Endothelial cell of umbilical vein (primary cell): ENCODE data around the gene CD46. TPM values are rescaled to one million over a fixed set of nuclear protein-coding genes. Genes with fewer than 3 reads are reported as not detected.

Experiments used
- BruUV-seq: library from RNA; stranded (reverse); fragments of 400-500 nt; replicated peaks from 2 replicates; lab custom pipeline; 2021; lab: Mats Ljungman, UMichigan
- CTCF ChIA-PET: fragments of 300-600, 350-600 bp; sonication (Branson Sonifier 250); formaldehyde crosslinking; loops from one replicate; lab custom pipeline; 2021; ENCODE audit warnings: antibody characterized with exemption, inconsistent platforms; lab: Charles Lee
- POLR2A ChIA-PET: fragments of 300-600, 350-600 bp; sonication (Branson Sonifier 250); formaldehyde crosslinking; loops from one replicate; lab custom pipeline; 2021; ENCODE audit warnings: antibody characterized with exemption, inconsistent platforms; lab: Charles Lee
- DNase-seq: peaks from one replicate; pipeline ENCODE4 v3.0.0-alpha.2; 2011; ENCODE audit warnings: low read depth, low spot score
- FAIRE-seq: peaks from 2 replicates; lab custom pipeline; 2011; peaks lifted over from hg19 to GRCh38; lab: Jason Lieb, UNC
- H2AFZ ChIP-seq: 2 replicates; pipeline ENCODE4 v1.6.0; 2012; ENCODE audit warnings: low read depth, low read length, control low read depth, inconsistent platforms
- H3K27ac ChIP-seq: 2 replicates; pipeline ENCODE4 v1.5.1; 2011; ENCODE audit warnings: low read depth, mild to moderate bottlenecking, control low read depth, low read length, moderate library complexity; ENCODE audit not compliant: insufficient read depth
- H3K27me3 ChIP-seq, 2 experiments: 2 replicates each; pipeline versions ENCODE4 v1.6.0 to v1.6.1; 2011; ENCODE audit warnings: low read length in 2 of 2, mixed read lengths in 1 of 2; ENCODE audit not compliant: control insufficient read depth in 2 of 2, insufficient read depth in 2 of 2
- H3K36me3 ChIP-seq, 2 experiments: 2 replicates in 1 of 2; 3 replicates in 1 of 2; pipeline ENCODE4 v1.5.1; 2011; ENCODE audit warnings: low read length in 2 of 2, mild to moderate bottlenecking in 1 of 2, moderate library complexity in 1 of 2; ENCODE audit not compliant: control insufficient read depth in 2 of 2, insufficient read depth in 2 of 2; ENCODE audit errors: extremely low read depth in 1 of 2
- H3K4me1 ChIP-seq: 3 replicates; pipeline ENCODE4 v1.5.1; 2011; ENCODE audit warnings: mild to moderate bottlenecking, low read length; ENCODE audit not compliant: control insufficient read depth, insufficient read depth; ENCODE audit errors: extremely low read depth
- H3K4me2 ChIP-seq: 2 replicates; pipeline ENCODE4 v1.6.1; 2011; ENCODE audit warnings: low read length, control low read depth, mixed read lengths; ENCODE audit not compliant: insufficient read depth
- H3K4me3 ChIP-seq, 3 experiments: fragments of 200-600 bp in 1 of 3; sonication (generic), shearing (Covaris generic) in 1 of 3; replicated peaks in 1 of 3; 2 replicates each; pipeline ENCODE4 v1.5.1; 2011 to 2016; ENCODE audit warnings: control low read depth in 3 of 3, low read length in 3 of 3, mild to moderate bottlenecking in 2 of 3, inconsistent platforms in 1 of 3, low read depth in 1 of 3, moderate library complexity in 1 of 3; ENCODE audit not compliant: insufficient read depth in 1 of 3
- H3K79me2 ChIP-seq: 2 replicates; pipeline ENCODE4 v1.6.0; 2012; ENCODE audit warnings: low read length, inconsistent platforms; ENCODE audit not compliant: control insufficient read depth, insufficient read depth
- H3K9ac ChIP-seq: replicated peaks from 2 replicates; pipeline ENCODE3; 2011; ENCODE audit warnings: low read length, control low read depth; ENCODE audit not compliant: insufficient read depth; ENCODE audit errors: extremely low read depth
- H3K9me1 ChIP-seq: replicated peaks from 3 replicates; pipeline ENCODE4 v1.6.0; 2011; ENCODE audit warnings: mild to moderate bottlenecking, low read length; ENCODE audit not compliant: control insufficient read depth, insufficient read depth; ENCODE audit errors: extremely low read depth
- H3K9me3 ChIP-seq: replicated peaks from 2 replicates; pipeline ENCODE4 v1.5.1; 2012; ENCODE audit warnings: low read length, inconsistent platforms; ENCODE audit not compliant: control insufficient read depth, insufficient read depth
- H4K20me1 ChIP-seq: replicated peaks from 2 replicates; pipeline ENCODE3; 2011; ENCODE audit warnings: mild to moderate bottlenecking, low read length; ENCODE audit not compliant: control insufficient read depth, insufficient read depth; ENCODE audit errors: extremely low read depth
- EZH2 ChIP-seq: IDR thresholded peaks from 2 replicates; pipeline ENCODE4 v1.6.1; 2012; ENCODE audit warnings: borderline replicate concordance, low read depth, mild to moderate bottlenecking, moderate library complexity, low read length, inconsistent platforms; ENCODE audit not compliant: severe bottlenecking
- FOS ChIP-seq: IDR thresholded peaks from 2 replicates; pipeline ENCODE4 v1.6.1; 2011; ENCODE audit warnings: mild to moderate bottlenecking, low read length, moderate library complexity, borderline replicate concordance; ENCODE audit not compliant: insufficient read depth
- GATA2 ChIP-seq: IDR thresholded peaks from 2 replicates; pipeline ENCODE4 v1.7.0; 2011; ENCODE audit warnings: low read depth, mild to moderate bottlenecking, moderate library complexity, mixed read lengths, low read length; ENCODE audit not compliant: insufficient read length, insufficient read depth
- JUN ChIP-seq: IDR thresholded peaks from 2 replicates; pipeline ENCODE4 v1.6.1; 2011; ENCODE audit warnings: borderline replicate concordance, low read depth; ENCODE audit not compliant: insufficient read length, insufficient read depth
- MYC ChIP-seq: IDR thresholded peaks from one replicate; pipeline ENCODE4 v1.6.1; 2011; ENCODE audit warnings: mild to moderate bottlenecking, low read depth, low read length
- POLR2A ChIP-seq: IDR thresholded peaks from 2 replicates; pipeline ENCODE4 v1.6.1; 2012; ENCODE audit warnings: low read depth, mild to moderate bottlenecking, control low read depth, low read length
- POLR2AphosphoS5 ChIP-seq: IDR thresholded peaks from 2 replicates; pipeline ENCODE4 v1.6.1; 2012; ENCODE audit warnings: low read depth, mild to moderate bottlenecking, control low read depth, low read length, moderate library complexity; ENCODE audit not compliant: insufficient read depth
- dilution Hi-C: fragments of 300-500 bp; cut with MboI; formaldehyde crosslinking; loops from one replicate; pipeline ENCODE4 v1.15.0; 2019; ENCODE audit warnings: low sequenced_read_pairs; ENCODE audit not compliant: extremely low pct_ligation_motif_present
- intact Hi-C: fragments of 100-400 bp; cut with micrococcal nuclease; formaldehyde crosslinking; loops from one replicate; pipeline ENCODE4 v1.10.0; 2022
- polyA plus RNA-seq, 4 experiments: library from polyadenylated mRNA; depleted of rRNA in 3 of 4; stranded (reverse) in 3 of 4; unstranded in 1 of 4; fragments of >200 nt; gene quantifications; 2 replicates each; pipeline versions ENCODE4 v1.2.1 to v1.2.3, GENCODE V29; 2011 to 2012; ENCODE audit warnings: missing spikeins in 1 of 4
- total RNA-seq: library from RNA; stranded (reverse); gene quantifications from 2 replicates; pipeline ENCODE4 v1.2.3, GENCODE V29; 2021
- TF ChIP-seq, protein P1 (sequence below), 2 donors: IDR thresholded peaks; 1 replicate in 1 of 2; 2 replicates in 1 of 2; pipeline ENCODE4 v1.5.1; 2011; ENCODE audit warnings: low read length in 2 of 2, mild to moderate bottlenecking in 2 of 2, moderate library complexity in 2 of 2, control low read depth in 1 of 2, inconsistent platforms in 1 of 2, low read depth in 1 of 2; ENCODE audit not compliant: insufficient read depth in 1 of 2; ENCODE audit errors: extremely low read depth in 1 of 2
- TF ChIP-seq, protein P2 (sequence below): IDR thresholded peaks from 2 replicates; pipeline ENCODE4 v1.6.1; 2011; ENCODE audit not compliant: insufficient read depth, insufficient read length

Gene CD46
- total and polyA plus RNA-seq, 2 donors (not counting 3 experiments of a cell fraction or from before 2014, with no cell fraction given), result 134 to 256 TPM

DNA sequence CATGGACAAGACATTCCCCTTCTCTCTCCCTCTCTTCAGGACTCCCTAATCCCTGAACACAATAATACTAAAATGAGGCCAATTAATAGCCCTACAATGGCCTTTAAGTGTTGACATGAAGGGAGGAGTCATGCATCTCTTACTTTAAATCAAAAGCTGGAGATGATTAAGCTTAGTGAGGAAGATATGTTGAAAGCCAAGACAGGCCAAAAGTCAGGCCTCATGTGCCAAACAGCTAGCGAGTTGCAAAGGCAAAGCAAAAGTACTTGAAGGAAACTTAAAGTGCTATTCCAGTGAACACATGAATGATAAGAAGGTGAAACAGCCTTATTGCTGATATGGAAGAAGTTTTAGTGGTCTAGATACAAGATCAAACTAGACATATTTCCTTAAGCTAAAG, 49.5 kb upstream of the CD46 start:
- no peak for TF ChIP-seq FOS
- TF ChIP-seq, protein P1, sequence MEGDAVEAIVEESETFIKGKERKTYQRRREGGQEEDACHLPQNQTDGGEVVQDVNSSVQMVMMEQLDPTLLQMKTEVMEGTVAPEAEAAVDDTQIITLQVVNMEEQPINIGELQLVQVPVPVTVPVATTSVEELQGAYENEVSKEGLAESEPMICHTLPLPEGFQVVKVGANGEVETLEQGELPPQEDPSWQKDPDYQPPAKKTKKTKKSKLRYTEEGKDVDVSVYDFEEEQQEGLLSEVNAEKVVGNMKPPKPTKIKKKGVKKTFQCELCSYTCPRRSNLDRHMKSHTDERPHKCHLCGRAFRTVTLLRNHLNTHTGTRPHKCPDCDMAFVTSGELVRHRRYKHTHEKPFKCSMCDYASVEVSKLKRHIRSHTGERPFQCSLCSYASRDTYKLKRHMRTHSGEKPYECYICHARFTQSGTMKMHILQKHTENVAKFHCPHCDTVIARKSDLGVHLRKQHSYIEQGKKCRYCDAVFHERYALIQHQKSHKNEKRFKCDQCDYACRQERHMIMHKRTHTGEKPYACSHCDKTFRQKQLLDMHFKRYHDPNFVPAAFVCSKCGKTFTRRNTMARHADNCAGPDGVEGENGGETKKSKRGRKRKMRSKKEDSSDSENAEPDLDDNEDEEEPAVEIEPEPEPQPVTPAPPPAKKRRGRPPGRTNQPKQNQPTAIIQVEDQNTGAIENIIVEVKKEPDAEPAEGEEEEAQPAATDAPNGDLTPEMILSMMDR (IDR thresholded peaks at IDR 0.05; ENCODE audit: extremely low read depth in 1 of 2, insufficient read depth in 1 of 2, low read depth in 1 of 2, low read length in 2 of 2), result no peak

DNA sequence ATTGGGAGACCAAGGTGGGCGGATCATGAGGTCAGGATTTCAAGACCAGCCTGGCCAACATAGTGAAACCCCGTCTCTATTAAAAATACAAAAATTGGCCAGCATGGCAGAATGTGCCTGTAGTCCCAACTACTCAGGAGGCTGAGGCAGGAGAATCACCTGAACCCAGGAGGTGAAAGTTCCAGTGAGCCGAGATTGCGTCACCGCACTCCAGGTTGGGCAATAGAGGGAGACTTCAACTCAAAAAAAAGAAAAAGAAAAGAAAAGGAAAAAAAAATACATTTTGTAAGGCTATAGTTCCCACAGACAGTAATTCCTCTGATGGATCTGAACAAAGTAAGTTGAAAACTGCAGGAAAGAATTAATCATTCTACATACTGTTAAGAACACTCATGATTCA, 48.1 kb upstream of the CD46 start:
- H3K36me3 ChIP-seq, result no peaks in the 10 kb centered on the region
- H3K4me3 ChIP-seq, result no peak overlapping the region
- no peak for FAIRE-seq
- no peaks in the 10 kb centered on the region for H4K20me1 ChIP-seq
- DNase-seq, result no peak
- TF ChIP-seq FOS, result no peak
- no peak for TF ChIP-seq EZH2
- no peak for TF ChIP-seq POLR2A
- TF ChIP-seq POLR2AphosphoS5, result no peak
- TF ChIP-seq GATA2, result no peak
- TF ChIP-seq, protein P1 (IDR thresholded peaks at IDR 0.05; ENCODE audit: extremely low read depth in 1 of 2, insufficient read depth in 1 of 2, low read depth in 1 of 2, low read length in 2 of 2), result no peak
- TF ChIP-seq, protein P2, sequence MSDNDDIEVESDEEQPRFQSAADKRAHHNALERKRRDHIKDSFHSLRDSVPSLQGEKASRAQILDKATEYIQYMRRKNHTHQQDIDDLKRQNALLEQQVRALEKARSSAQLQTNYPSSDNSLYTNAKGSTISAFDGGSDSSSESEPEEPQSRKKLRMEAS, result no peak
- TF ChIP-seq MYC, result no peak
- TF ChIP-seq JUN, result no peak
- intact Hi-C loops (no loop called here), dilution Hi-C loops (no loop called here)
- ChIA-PET POLR2A (no interaction called here), CTCF (no interaction called here)
- H3K9ac ChIP-seq, result no peak overlapping the region
- BruUV-seq, result no TSS peak
- no peaks in the 10 kb centered on the region for H3K9me1 ChIP-seq
- no peaks in the 10 kb centered on the region for H3K27me3 ChIP-seq
- H3K4me1 ChIP-seq, result no peaks in the 10 kb centered on the region
- no peaks in the 10 kb centered on the region for H3K9me3 ChIP-seq
- no peak overlapping the region for H2AFZ ChIP-seq
- H3K79me2 ChIP-seq, result no peaks in the 10 kb centered on the region
- H3K4me2 ChIP-seq, result no peak overlapping the region
- H3K27ac ChIP-seq, result no peak overlapping the region

More for the DNA sequence above, 49.5 kb upstream of the CD46 start:
- intact Hi-C loops, result no loop called here
- Histone ChIP-seq H3K79me2 (no peaks in the 10 kb centered on the region), H3K9me3 (no peaks in the 10 kb centered on the region), H3K4me2 (no peak overlapping the region), H3K4me3 (no peak overlapping the region), H3K27me3 (no peaks in the 10 kb centered on the region), H3K36me3 (no peaks in the 10 kb centered on the region), H3K9ac (no peak overlapping the region), H2AFZ (no peak overlapping the region), H3K4me1 (no peaks in the 10 kb centered on the region), H4K20me1 (no peaks in the 10 kb centered on the region), H3K27ac (no peak overlapping the region), H3K9me1 (no peaks in the 10 kb centered on the region)
- FAIRE-seq (no peak), DNase-seq (no peak)
- ChIA-PET POLR2A (no interaction called here), CTCF (no interaction called here)
- dilution Hi-C loops, result no loop called here
- BruUV-seq, result no TSS peak
